Eye (tissue), 1 donor: ENCODE measurements around the gene OBP2B.
"Not testable (repeated sequence)": the region's sequence is repeated elsewhere in the genome, so short reads cannot be mapped to it uniquely, and the experiment has no call there.

Experiments
- DNase-seq: peaks from one replicate; pipeline ENCODE4 v3.0.0-alpha.2; 2015

The OBP2B gene

GRCh38 chr9:133200631-133201030 lies 8.4 kb downstream of the OBP2B start:
- no peak for DNase-seq

GRCh38 chr9:133199648-133200321 lies 9.3 kb downstream of the OBP2B start:
- peak; percentile 27 for DNase-seq

GRCh38 chr9:133195029-133195428 lies 14.0 kb downstream of the OBP2B start:
- DNase-seq: no peak

GRCh38 chr9:133194597-133194996 lies 14.5 kb downstream of the OBP2B start:
- DNase-seq: no peak

GRCh38 chr9:133191989-133192388 lies 17.1 kb downstream of the OBP2B start:
- DNase-seq: no peak

GRCh38 chr9:133189826-133190225 lies 19.2 kb downstream of the OBP2B start:
- no peak for DNase-seq

- DNase-seq: no peak
These were observed 20.2 kb downstream of the OBP2B start for GRCh38 chr9:133188843-133189180.

GRCh38 chr9:133188006-133188842 lies 20.8 kb downstream of the OBP2B start:
- DNase-seq: peak; percentile 45

- DNase-seq: no peak
These were observed 21.5 kb downstream of the OBP2B start for GRCh38 chr9:133187561-133188005.

- no peak for DNase-seq
These were observed 22.3 kb downstream of the OBP2B start for GRCh38 chr9:133186736-133187135.

- DNase-seq: peak; percentile 83
These were observed 24.1 kb downstream of the OBP2B start for GRCh38 chr9:133184971-133185370.

GRCh38 chr9:133182151-133182550 lies 26.9 kb downstream of the OBP2B start:
- DNase-seq: no peak

- no peak for DNase-seq
These were observed 27.5 kb downstream of the OBP2B start for GRCh38 chr9:133181561-133181960.

- DNase-seq: no peak
These were observed 28.1 kb downstream of the OBP2B start for GRCh38 chr9:133180953-133181352.

- no peak for DNase-seq
These were observed 36.0 kb downstream of the OBP2B start for GRCh38 chr9:133173056-133173455.

GRCh38 chr9:133171161-133171961 lies 37.7 kb downstream of the OBP2B start:
- DNase-seq: no peak

- DNase-seq: no peak
These were observed 38.3 kb downstream of the OBP2B start for GRCh38 chr9:133170716-133171115.

- not testable (repeated sequence) for DNase-seq
These were observed 39.4 kb downstream of the OBP2B start for GRCh38 chr9:133169687-133170086.

- DNase-seq: no peak
These were observed 39.9 kb downstream of the OBP2B start for GRCh38 chr9:133169102-133169501.

- no peak for DNase-seq
These were observed 40.6 kb downstream of the OBP2B start for GRCh38 chr9:133168432-133168831.

GRCh38 chr9:133167769-133168168 lies 41.3 kb downstream of the OBP2B start:
- DNase-seq: no peak

- DNase-seq: no peak
These were observed 41.8 kb downstream of the OBP2B start for GRCh38 chr9:133167096-133167730.

- DNase-seq: no peak
These were observed 42.7 kb downstream of the OBP2B start for GRCh38 chr9:133166392-133166791.
